ENCODE data around the gene HERC2. TPM values are rescaled to one million over a fixed set of nuclear protein-coding genes. Genes with fewer than 3 reads are reported as not detected.
"Not testable (repeated sequence)": the region's sequence is repeated elsewhere in the genome, so short reads cannot be mapped to it uniquely, and the experiment has no call there.

The HERC2 gene
- total RNA-seq, 1 donor from 2014 or later, result 31.7 TPM

DNA sequence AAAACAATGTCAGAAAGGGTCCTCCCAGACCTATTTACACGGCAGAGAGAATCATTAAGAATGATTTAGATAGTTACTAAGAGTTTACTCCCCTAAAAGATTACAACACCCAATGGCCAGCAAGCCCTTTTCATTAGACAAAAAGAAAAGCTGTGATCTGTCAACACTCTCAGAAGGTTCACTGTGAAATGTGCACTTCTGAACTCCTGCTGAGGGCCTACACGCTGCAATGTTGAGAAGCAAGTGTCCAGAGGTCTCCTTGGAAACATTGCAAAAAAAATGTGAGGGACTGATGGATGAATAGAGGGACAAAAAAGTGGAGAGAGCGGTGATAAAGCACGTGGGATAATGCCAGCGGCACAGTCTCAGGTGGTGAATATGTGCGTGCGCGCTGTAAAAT, 35.3 kb downstream of the HERC2 start:
- DNase-seq (ENCODE audit: low spot score); ATAC-seq: not testable (repeated sequence)

DNA sequence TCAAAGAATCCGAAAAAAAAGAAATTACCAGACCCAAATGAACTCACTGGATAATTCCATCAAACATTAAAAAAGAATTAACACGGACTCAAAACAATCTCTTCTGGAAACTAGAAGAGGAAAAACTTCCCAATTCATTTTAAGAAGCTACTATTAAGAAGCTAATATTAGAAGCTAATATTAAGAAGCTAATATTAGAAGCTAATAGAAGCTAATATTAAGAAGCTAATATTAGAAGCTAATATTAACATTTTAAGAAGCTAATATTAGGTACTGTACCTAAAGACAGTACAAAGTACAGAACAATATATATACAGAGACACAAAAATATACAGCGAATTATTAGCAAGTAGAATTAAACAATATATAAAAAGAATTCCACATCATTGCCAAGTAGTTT, 35.9 kb downstream of the HERC2 start:
- no peak for DNase-seq (ENCODE audit: low spot score)
- no peak for ATAC-seq

- ATAC-seq, result no peak
- DNase-seq (ENCODE audit: low spot score), result no peak
Measured at GRCh38 chr15:28281876-28282275, 40.1 kb downstream of the HERC2 start.

DNA sequence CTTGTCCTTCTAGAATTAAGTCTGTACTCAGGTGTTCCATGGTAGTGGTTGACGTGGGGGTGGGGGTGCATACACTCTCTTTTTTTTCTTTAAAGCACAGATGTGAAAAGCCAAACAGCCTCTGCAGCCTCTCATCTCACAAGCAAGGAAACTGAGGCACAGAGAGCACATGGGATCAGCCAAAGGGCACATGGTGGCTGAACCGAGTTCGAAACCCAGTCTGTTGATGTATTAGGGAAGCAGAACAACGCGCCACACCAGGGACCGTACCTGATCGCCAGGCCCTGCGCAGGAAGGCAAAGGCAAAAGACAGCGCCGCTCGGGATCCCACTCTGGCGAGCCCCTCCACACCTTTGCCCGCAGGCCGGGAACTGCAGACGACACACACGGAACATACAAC, 47.3 kb downstream of the HERC2 start:
- no peak for ATAC-seq

DNA sequence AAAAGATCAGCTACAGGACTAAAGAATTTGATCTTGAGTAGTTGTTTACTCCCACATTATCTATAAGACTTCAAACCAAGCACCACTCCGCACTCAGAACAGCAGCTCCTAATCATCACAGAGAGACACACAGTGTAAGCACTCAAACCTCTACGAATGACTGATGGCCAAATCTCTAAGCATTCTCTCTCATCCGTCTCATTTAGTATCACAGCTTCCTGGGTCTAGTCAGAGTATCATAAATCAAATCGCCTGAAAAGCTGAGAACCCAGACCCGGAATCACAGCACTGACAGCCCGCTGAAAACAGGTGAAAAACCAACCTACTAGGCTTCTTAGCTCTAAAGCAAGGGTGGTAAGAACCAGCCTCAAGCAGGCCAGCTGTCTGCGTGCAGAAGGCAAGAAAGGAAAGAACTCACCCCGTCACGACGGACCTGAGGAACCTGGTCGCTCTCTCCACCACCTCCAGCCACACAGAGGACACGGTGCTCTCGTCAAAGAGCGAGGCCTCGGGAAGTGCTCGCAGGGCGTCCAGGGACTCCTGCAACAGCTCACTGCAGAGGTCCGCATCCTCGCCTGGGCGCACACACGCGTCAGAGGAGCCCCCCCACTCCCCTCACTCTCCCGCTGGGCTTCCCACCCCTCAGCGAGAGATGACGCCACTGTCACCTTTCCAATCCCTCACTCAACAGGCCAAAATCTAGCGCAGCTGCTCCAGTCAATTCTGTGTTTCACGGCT, 47.9 kb downstream of the HERC2 start:
- no peak for DNase-seq (ENCODE audit: low spot score)
- ATAC-seq, result no peak

More for the DNA sequence above, 47.3 kb downstream of the HERC2 start:
- no peak for DNase-seq (ENCODE audit: low spot score)

DNA sequence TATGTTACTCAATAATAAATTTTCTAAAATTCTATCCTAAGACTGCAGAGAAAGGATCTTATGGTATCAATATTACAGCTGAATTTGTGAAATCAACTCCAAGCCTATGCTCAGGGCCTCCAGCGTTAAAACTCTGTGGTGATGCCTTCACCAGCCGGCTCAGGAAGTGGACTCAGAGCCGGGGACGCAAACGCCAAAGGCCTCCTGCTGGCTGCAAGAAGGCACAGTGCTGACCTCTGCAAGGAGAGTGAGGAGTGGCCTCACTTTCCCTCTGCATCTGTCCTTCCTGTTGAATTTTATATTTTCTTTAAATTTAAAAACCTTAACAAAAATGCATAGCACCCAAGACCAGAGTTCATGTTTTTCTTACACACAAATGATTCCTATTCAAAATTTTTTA, 48.5 kb downstream of the HERC2 start:
- no peak for DNase-seq (ENCODE audit: low spot score)
- no peak for ATAC-seq

DNA sequence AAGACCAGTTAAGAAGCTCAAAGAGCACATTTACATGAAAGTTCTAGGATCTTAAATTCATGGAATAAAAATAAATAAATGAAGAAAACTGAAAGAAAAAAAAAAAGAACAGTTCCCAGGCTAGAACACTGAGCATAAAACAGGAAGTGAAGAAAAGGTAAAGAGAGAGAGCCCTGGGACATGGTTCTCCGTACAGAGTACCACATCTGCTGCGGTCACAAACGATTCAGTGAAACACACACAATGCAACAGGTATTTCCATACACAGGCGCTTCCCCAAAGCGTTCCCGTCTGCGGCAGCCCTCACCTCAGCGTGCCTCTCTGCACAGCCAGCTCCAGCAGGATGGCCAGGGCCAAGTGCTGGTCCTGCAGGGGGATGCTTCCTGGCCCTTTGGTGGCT, 49.4 kb downstream of the HERC2 start:
- DNase-seq (ENCODE audit: low spot score), result no peak
- ATAC-seq, result no peak

DNA sequence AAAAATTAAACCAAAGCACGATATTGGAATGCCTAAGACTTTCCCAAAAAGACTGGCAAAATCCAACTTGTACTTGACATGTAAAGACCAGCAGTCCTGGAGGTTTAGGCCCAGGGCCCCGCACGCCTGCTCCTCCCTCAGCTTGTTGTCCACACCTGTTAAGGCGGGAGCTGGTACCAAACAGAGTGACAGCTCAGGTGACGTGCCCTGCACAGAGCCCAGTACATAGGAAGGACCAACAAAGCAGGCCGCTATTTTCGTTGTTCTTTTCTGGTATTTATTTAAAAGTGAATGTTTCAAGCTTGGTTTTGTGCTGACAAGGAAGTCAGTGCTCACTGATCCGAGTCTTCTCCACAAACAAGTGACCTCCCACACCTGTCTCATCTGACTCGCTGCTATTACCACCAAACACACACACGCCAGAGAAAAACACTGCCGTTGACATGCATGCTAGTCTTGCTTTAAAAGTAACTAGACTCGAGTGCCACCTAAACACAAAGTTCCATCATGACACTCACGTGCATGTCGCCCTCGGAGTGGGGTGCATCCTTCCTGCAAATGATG, 50.2 kb downstream of the HERC2 start:
- ATAC-seq (no peak), DNase-seq (ENCODE audit: low spot score) (no peak)

DNA sequence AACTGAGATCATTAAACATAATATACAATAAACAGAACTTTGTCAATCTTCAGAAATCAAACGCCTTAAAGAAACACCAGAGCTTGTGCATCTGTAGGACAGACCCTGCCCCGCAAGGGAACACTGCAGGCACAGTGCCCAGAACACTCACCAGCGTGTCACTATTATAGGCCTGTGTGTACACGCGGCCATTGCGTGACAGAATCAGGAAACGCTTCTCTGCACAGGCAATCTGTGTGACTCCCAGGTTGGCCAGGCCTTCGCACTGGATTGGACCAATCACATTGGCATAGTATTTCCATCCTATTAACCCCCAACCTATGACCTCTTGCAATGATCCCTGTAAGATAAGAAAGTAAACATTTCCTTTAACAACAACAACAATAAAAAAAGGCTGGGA, 52.9 kb downstream of the HERC2 start:
- DNase-seq (ENCODE audit: low spot score), result no peak

DNA sequence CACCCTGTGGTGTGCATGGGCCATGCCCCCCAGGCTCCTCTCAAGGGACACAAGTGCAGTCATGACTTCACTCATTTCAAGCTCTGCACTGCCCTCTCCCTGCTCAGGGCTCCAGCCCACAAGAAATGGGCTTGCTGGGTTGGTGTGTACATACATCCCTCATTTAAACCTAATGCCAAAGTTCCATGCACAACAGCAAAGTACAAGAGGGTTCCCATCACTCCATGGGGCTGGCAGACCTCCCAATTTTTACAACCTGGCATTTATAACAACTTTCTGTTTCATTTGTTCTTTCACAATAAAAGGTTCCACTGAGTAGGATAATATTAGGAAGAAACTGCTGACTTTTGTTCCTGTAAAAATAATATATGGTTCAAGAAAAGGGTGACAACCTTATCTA, 54.3 kb downstream of the HERC2 start:
- ATAC-seq (no peak), DNase-seq (ENCODE audit: low spot score) (no peak)

More for the DNA sequence above, 52.9 kb downstream of the HERC2 start:
- ATAC-seq, result peak; percentile 19

- DNase-seq (ENCODE audit: low spot score) (no peak), ATAC-seq (no peak)
Measured at GRCh38 chr15:28265334-28266019, 56.5 kb downstream of the HERC2 start.

DNA sequence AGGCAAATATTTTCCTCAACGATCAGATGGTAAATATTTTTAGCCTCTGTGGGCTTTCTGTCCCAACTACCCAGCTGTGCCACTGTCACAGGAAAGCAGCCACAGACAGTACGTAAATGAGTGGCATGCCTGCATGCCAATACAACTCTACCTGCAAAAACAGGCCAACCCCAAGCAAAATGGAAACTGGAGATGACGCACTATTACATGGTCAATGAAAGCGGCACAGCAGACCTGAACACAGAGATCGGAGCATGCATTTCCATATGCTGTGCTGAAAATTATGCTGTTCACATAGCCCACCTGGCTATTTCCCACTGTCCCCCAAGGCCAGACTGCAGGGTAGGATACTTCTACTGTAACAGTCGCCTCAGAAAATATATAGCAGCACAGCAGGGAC, 57.8 kb downstream of the HERC2 start:
- ATAC-seq (no peak), DNase-seq (ENCODE audit: low spot score) (no peak)

- DNase-seq (ENCODE audit: low spot score), result no peak
- no peak for ATAC-seq
Measured at GRCh38 chr15:28262438-28262837, 59.5 kb downstream of the HERC2 start.

DNA sequence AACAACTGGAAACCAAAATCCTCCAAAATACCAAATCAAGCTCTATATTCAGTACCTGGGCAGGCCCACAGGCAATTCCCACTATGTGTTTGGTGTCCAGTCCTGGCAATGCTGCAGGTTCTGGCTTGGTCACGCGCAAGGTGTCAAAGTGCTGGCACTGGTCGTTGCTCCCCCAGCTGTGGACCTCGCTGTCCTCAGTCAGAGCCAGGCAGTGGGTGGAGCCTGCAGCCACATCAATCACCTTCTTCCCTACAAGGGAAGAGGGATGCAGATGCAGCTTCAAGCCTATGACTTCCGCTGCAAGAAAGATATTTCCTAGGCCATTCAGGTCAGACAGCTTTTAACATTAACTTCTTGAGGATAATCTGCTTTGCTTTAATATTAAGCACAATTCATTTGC, 61.3 kb downstream of the HERC2 start:
- no peak for DNase-seq (ENCODE audit: low spot score)
- ATAC-seq, result peak; percentile 27

GRCh38 chr15:28260317-28260716, 61.7 kb downstream of the HERC2 start:
- DNase-seq (ENCODE audit: low spot score) (no peak), ATAC-seq (no peak)

DNA sequence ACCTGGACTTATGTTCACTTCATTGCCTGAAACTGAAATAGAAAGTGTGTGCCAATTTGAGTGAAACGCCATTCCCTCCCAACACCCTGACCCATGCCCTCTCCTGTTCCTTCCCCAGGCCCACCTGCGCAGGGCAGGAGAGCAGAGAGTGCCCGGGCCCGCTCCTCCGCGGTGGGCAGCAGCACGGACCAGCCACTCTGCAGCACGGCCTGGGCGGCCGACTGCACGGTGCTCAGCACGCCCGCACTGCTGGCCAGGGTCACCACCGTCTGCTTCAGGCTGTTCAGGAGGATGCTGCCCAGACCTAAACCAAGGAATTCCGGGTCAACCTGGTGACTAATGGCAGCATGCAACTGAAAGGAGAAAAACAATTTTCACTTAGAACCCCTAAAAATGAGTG, 66.0 kb downstream of the HERC2 start:
- no peak for DNase-seq (ENCODE audit: low spot score)

DNA sequence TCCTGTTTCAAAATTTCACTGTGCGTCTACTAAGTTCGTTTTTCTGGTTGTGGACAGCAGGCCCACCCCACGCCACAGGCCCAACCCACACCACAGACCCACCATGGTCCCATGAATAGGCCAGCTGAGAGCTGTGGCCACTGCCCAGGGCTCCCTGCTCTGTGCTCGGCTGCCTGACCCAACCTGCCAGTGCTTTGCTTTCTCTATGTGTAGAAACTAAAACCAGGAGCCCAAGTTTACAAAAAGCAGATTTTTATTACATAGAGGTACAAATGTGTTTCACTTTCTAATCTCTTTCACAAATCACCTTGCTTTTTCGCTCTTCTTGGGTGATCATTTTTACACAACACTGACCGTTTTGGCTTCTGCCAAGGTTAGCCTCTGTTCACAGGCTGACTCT, 69.1 kb downstream of the HERC2 start:
- ATAC-seq, result no peak
- no peak for DNase-seq (ENCODE audit: low spot score)

More for the DNA sequence above, 66.0 kb downstream of the HERC2 start:
- ATAC-seq, result no peak

DNA sequence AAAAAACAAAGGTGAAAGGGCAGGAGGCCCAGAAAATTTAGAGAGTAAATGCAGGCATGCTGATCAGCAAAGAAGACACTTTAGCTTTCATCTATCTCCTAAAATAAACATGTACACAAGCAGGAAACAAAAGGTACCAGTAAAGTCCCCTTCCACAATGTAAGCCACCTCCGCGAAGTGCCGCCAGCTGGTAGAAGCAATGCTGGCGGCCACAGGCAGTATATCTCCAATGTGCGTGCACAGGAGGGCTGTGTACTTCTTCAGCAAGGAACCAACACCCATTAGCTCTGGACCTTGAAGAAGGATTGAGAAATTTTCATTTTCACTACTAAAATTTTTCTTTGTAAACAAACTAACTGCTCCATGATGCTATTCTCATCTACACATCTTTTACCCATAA, 75.4 kb downstream of the HERC2 start:
- ATAC-seq, result no peak
- DNase-seq (ENCODE audit: low spot score), result no peak

- DNase-seq (ENCODE audit: low spot score), result no peak
- ATAC-seq, result no peak
Measured at GRCh38 chr15:28243901-28244300, 78.1 kb downstream of the HERC2 start.

DNA sequence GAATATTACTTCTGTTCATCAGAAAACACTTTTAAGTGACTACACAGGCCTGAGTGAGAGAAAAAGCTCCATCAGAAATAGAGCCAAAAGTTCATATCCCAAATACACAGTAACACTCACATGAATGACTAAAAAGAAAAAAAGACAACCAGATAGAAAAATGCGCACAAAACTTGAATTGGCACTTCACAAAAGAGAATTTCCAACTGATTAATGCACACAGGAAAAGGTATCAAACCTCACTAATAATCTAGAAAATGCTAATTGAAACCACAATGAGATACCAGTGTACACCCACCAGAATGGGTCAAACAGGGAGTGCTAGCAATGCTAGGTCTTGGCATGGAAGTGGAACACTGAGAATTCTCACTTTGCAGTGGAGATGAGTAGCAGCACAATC, 78.6 kb downstream of the HERC2 start:
- DNase-seq (ENCODE audit: low spot score) (no peak), ATAC-seq (no peak)

- not testable (repeated sequence) for ATAC-seq; DNase-seq (ENCODE audit: low spot score)
Measured at GRCh38 chr15:28238296-28238695, 83.7 kb downstream of the HERC2 start.

DNA sequence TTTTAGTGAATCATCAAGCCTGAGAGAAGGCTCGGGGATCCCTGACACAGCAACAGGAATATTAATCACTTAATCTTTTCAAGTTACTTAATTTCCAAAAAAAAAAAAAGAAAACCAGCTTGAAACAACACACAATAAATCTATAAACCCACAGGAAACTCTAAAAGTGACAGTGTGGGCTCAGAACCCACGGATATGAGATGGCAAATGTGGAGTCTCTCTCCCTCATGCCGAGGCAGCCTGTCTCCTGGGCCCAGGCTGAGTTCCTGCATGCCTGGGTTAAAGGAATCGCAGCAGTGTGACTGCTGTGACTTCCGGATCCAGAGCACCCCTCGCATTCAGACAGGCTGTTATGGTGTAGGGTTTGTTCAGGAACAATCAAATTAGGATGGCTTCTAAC, 90.2 kb downstream of the HERC2 start:
- DNase-seq (ENCODE audit: low spot score); ATAC-seq: not testable (repeated sequence)
